GM10266 (cell line): ENCODE measurements around the gene AUTS2.

Experiments
- DNase-seq: peaks from one replicate; pipeline ENCODE4 v3.0.0; 2012; ENCODE audit errors: extremely low spot score
- TF ChIP-seq, protein P1 (sequence below): IDR thresholded peaks from 2 replicates; pipeline ENCODE4 v1.5.1; 2012; ENCODE audit warnings: mild to moderate bottlenecking, low read depth; ENCODE audit not compliant: control insufficient read depth, insufficient read depth; ENCODE audit errors: missing control alignments

AUTS2 gene

DNA sequence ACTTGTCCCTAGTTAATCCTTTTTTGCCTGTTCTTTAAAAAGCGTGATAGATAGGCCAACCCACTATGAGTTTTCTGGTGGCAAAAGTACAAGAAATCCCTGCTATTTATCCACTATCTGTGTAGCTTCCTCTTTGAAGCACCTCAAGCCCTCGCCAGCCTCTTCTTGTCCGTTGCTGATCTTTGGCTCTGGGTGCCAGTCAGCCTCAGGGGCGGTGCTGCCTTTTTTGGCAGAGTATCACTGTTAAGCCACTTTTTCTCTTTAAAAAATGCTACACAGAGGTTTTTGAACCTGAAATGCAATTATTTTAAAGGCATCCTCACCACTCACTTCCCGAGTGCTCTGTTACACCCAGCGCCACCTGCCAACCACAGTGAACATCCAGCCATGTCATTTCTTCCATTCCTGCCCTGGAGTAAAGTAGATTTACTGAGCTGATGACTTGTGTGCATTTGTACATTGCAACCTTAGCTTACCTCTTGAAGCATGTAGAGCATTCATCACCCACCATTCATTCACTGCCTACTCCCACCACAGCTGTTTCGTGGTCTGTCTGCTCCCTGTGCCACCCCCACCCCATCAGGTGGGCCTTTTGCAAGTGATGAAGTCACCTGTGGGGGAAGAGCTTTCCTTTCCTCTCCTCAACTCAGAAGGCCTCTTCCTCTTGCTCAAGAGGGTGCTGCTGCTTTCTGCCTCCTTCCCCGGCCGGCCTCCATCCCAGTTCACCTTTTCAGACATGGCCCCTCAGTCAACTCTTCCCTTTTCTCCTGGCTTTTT, 1119.5 kb downstream of the AUTS2 start:
- no peak for DNase-seq
- TF ChIP-seq, protein P1, sequence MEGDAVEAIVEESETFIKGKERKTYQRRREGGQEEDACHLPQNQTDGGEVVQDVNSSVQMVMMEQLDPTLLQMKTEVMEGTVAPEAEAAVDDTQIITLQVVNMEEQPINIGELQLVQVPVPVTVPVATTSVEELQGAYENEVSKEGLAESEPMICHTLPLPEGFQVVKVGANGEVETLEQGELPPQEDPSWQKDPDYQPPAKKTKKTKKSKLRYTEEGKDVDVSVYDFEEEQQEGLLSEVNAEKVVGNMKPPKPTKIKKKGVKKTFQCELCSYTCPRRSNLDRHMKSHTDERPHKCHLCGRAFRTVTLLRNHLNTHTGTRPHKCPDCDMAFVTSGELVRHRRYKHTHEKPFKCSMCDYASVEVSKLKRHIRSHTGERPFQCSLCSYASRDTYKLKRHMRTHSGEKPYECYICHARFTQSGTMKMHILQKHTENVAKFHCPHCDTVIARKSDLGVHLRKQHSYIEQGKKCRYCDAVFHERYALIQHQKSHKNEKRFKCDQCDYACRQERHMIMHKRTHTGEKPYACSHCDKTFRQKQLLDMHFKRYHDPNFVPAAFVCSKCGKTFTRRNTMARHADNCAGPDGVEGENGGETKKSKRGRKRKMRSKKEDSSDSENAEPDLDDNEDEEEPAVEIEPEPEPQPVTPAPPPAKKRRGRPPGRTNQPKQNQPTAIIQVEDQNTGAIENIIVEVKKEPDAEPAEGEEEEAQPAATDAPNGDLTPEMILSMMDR: no peak

DNA sequence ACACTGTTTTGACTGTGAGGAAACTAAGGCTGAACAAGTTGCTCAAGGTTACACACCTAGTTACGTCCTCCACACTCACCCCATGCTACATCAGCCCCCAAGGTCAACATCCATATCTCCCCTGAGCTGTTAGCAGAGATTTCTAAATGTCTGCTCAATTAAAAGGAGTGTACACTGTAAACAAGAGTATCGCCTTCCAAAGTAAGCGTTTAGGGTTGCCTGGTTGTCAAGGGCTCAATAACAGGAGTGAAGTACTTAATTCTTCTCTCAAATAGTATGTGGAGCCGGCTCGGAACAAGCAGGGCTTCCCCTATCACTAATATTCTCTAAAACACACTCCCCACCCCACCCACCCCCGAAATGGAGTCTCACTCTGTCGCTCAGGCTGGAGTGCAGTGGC, 1120.8 kb downstream of the AUTS2 start:
- DNase-seq: no peak
- TF ChIP-seq, protein P1: no peak

DNA sequence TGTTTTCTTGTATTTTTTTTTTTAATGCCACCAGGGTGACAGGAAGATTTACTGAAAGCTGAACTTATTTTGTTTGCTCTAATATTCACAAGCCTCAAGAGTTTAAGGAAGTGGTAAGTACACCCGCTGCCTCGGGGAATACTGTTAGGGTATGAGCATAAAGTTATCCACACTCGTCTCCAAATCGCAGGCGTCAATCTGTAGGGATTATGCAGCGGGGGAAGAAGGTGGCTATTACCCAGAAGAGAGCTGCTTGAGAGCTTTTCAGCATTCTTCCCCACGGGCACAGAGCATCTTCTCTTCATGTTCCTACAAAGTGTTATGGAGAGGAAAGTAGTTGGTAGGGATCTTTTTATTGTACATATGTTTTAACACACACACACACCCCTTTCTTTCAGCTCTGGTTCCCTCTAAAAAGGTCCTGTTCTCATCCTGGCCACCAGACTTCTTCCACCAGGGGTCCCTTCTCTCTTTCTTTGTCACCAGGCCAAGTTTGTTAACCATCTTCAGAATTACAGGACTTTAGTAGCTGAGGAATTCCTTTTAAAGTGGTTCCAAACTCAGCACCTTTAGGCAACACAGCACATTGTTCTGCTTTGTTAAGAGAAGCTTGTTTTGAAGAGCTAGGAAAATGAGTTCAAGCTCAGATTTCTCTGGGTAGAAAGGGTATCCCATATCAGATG, 1122.1 kb downstream of the AUTS2 start:
- TF ChIP-seq, protein P1: peak; percentile 13

DNA sequence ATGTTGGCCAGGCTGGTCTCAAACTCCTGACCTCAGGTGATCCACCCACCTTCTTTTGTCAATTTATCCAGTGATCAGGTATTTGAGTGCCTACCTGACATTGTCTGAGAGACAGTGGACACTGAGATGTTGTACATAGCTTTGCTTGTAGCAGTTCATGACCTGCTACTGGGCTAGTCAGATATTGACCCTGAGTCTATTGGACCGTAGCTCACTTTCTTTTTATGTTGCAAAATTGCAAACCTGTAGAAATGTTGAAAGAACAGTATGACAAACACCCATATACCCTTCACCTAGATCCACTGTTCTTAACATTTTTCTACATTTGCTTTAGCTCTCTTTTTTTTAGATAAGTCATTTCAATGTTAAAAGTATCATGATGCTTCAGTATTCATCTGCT, 1123.2 kb downstream of the AUTS2 start:
- TF ChIP-seq, protein P1: no peak
- DNase-seq: no peak

More for the DNA sequence above, 1122.1 kb downstream of the AUTS2 start:
- no peak for DNase-seq

DNA sequence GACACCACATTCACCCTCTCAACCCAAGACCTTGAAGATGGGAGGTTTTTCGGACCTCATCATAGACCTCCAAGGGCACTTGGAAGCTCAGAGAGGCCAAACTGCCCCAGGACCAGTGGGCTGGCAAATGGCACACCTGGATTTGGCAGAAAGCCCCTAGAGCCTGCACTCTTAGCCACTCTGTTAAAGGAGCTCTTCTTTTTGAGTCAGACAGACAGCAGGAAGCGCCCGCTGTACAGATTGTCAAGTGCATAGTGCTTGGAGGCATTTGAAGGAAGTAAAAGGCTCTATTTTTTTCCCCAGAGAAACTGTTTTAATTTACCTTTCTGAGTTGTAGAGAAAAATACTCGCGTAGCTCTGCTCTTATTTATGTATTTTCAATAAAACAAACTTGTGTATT, 1125.1 kb downstream of the AUTS2 start:
- TF ChIP-seq, protein P1: no peak
- no peak for DNase-seq

DNA sequence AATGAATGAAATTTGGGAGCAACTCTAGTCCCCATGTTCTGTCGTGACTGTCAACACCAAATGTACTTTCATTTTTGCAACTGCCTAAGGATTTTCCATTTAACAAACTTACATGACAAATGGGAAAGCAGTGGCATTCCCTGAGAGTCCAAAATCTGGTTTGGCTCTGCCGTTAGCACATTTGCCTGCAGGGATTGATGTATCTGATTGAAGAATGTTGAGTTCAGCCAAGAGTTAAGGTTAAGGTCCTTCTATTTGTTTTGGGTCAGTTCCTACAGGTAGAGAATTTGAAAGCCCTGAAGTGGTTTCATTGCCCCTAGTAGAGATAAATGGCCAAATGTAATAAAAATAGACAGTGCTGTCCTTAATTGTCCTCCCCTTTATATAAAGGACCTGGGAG, 1127.2 kb downstream of the AUTS2 start:
- DNase-seq: no peak
- TF ChIP-seq, protein P1: no peak

DNA sequence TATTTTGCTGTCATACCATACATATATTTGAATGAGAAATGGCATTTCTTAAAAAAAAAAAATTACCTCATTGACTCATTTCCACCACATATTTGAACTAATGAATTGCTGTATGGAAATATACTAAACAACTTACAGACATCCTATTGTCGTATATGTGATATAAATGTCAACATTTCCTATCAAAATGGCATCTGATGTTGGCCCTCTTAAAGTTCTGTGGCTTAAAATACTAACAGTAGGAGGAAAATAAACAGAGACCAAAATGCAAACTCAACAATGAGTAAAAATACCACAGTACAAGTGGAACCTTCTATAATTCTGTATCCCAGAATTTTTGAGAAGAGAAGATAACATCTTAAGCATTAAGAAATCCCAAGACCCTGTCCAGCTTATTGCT, 1128.0 kb downstream of the AUTS2 start:
- TF ChIP-seq, protein P1: no peak

More for the DNA sequence above, 1128.0 kb downstream of the AUTS2 start:
- no peak for DNase-seq
